RWPE2 (cell line): ENCODE measurements around the gene RB1.
"Not testable (repeated sequence)": the region's sequence is repeated elsewhere in the genome, so short reads cannot be mapped to it uniquely, and the experiment has no call there.

ENCODE experiments used
- ATAC-seq: fragments of 200-7000 bp; cut with Tn5 transposase; 3 replicates; pipeline ENCODE4 v1.9.1; 2021; ENCODE audit warnings: low read depth
- DNase-seq: peaks from one replicate; pipeline ENCODE4 v3.0.0-alpha.2; 2020; ENCODE audit warnings: low spot score
- H3K27ac ChIP-seq: fragments of 450-650 bp; 2 replicates; pipeline ENCODE4 v1.5.1; 2017; ENCODE audit warnings: mild to moderate bottlenecking; ENCODE audit not compliant: poor library complexity, severe bottlenecking
- H3K27me3 ChIP-seq: fragments of 250-450 bp; sonication (Bioruptor Pico); 2 replicates; pipeline ENCODE4 v1.5.1; 2021; ENCODE audit warnings: mild to moderate bottlenecking, moderate library complexity; ENCODE audit not compliant: insufficient read depth, poor library complexity, severe bottlenecking
- H3K36me3 ChIP-seq: fragments of 250-450 bp; sonication (Bioruptor Pico); 2 replicates; pipeline ENCODE4 v1.5.1; 2020; ENCODE audit warnings: low read depth, mild to moderate bottlenecking, moderate library complexity
- H3K4me1 ChIP-seq: fragments of 250-450 bp; sonication (Bioruptor Pico); 2 replicates; pipeline ENCODE4 v1.5.1; 2021; ENCODE audit warnings: mild to moderate bottlenecking, moderate library complexity; ENCODE audit not compliant: insufficient read depth, poor library complexity, severe bottlenecking
- H3K4me3 ChIP-seq: fragments of 250-450 bp; sonication (Bioruptor Pico); 2 replicates; pipeline ENCODE4 v1.5.1; 2021; ENCODE audit warnings: mild to moderate bottlenecking, moderate library complexity; ENCODE audit not compliant: severe bottlenecking
- H3K9me3 ChIP-seq: fragments of 250-450 bp; sonication (Bioruptor Pico); 2 replicates; pipeline ENCODE4 v1.5.1; 2021; ENCODE audit warnings: mild to moderate bottlenecking, moderate library complexity; ENCODE audit not compliant: severe bottlenecking
- CTCF ChIP-seq: fragments of 450-650 bp; IDR thresholded peaks from one replicate; pipeline ENCODE4 v1.5.1; 2017; ENCODE audit warnings: mild to moderate bottlenecking, moderate library complexity; ENCODE audit not compliant: poor library complexity, severe bottlenecking

The RB1 gene

GRCh38 chr13:48353590-48353989 lies 50.0 kb downstream of the RB1 start:
- TF ChIP-seq CTCF = no peak
- no peak overlapping the region for H3K4me3 ChIP-seq
- ATAC-seq (no peak), DNase-seq (no peak)
- no peaks in the 10 kb centered on the region for H3K4me1 ChIP-seq
- peaks cover 47% of the 10 kb centered on the region for H3K36me3 ChIP-seq
- no peaks in the 10 kb centered on the region for H3K27me3 ChIP-seq
- H3K9me3 ChIP-seq = peaks cover 5% of the 10 kb centered on the region
- no peak overlapping the region for H3K27ac ChIP-seq

DNA sequence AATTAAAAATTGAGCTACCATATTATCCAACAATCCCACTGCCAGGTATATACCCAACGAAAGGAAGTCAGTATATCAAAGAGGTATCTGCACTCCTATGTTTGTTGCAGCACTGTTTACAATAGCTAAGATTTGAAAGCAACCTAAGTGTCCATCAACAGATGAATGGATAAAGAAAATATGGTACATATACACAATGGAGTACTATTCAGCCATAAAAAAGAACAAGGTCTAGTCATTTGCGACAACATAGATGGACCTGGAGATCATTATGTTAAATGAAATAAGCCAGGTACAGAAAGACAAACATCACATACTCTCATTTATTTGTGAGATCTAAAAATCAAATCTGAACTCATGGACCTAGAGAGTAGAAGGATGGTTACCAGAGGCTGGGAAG lies 52.0 kb downstream of the RB1 start:
- not testable (repeated sequence) for H3K27ac ChIP-seq, H3K4me1 ChIP-seq, ATAC-seq, H3K9me3 ChIP-seq, DNase-seq, H3K27me3 ChIP-seq, H3K4me3 ChIP-seq
- peaks cover 40% of the 10 kb centered on the region for H3K36me3 ChIP-seq

DNA sequence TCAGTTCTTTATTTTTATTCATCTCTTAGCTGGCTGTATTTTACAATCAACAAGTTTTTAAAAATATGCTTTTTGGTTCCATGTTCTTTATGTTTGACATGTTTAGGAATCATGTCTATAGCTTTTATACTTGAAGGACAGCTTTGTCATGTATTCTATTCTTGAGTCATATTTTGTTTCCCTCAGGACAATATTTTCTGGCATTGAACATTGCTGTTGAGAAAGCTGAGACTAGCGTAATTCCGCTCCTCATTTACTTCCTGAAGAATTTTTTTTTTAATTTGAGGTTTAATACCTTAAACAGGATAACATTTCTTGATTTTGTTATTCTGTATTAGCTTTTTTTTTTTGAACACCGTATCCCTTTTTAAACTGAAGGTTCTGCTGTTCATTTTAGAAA lies 53.2 kb downstream of the RB1 start:
- Histone ChIP-seq H3K9me3 (peaks cover 5% of the 10 kb centered on the region), H3K4me1 (no peaks in the 10 kb centered on the region), H3K27me3 (no peaks in the 10 kb centered on the region), H3K36me3 (peaks cover 49% of the 10 kb centered on the region), H3K27ac (no peak overlapping the region), H3K4me3 (no peak overlapping the region)
- no peak for ATAC-seq
- no peak for TF ChIP-seq CTCF
- DNase-seq = no peak

DNA sequence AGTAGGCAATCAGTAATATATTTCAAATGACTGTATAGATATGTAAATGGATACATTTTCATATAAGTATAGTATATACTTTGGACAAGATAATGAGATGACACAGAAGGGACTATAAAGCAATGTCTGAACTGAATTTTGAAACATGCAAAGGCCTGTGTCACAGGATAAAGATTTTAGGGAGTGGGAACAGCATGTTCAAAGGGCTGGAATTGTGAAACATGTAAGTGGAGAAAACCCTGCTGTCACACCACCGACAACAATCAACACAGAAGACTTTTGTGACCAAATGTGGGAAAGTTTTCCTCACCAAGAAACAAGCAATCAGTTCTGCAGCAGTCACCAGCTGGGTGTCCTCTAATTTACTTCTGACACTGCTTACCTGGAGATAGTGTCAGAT lies 66.4 kb downstream of the RB1 start:
- TF ChIP-seq CTCF = no peak
- ATAC-seq = no peak
- peaks cover 39% of the 10 kb centered on the region for H3K36me3 ChIP-seq

DNA sequence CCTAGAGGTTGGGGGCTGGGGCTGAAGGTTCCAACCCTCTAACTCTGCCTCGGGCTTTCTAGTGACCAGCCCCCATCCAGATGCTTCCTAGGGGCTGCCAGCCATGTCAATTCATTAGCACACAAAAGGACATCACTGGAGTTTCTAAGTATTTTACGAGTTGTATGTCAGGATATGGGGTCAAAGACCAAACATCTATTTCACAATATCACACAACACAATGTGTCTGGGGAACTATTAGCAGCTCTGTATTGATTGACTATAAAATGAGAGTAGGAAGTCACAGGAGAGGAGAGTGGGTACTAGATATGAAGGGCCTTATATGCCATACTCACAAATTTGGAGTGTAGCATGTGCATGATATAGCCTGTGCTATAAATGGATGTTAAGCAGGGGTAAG lies 67.3 kb downstream of the RB1 start:
- no peaks in the 10 kb centered on the region for H3K9me3 ChIP-seq
- no peak for TF ChIP-seq CTCF
- H3K4me3 ChIP-seq = no peak overlapping the region
- DNase-seq (no peak), ATAC-seq (no peak)
- no peaks in the 10 kb centered on the region for H3K27me3 ChIP-seq
- H3K27ac ChIP-seq = no peak overlapping the region
- no peaks in the 10 kb centered on the region for H3K4me1 ChIP-seq
- H3K36me3 ChIP-seq = peaks cover 42% of the 10 kb centered on the region

More for the DNA sequence above, 66.4 kb downstream of the RB1 start:
- Histone ChIP-seq H3K27me3 (no peaks in the 10 kb centered on the region), H3K4me1 (no peaks in the 10 kb centered on the region), H3K27ac (no peak overlapping the region), H3K9me3 (no peaks in the 10 kb centered on the region), H3K4me3 (no peak overlapping the region)
- no peak for DNase-seq
